Naive thymus-derived CD8-positive, alpha-beta T cell (primary cell): ENCODE data around the gene ARL2BP. TPM values are rescaled to one million over a fixed set of nuclear protein-coding genes. Genes with fewer than 3 reads are reported as not detected.
"Not testable (repeated sequence)": the region's sequence is repeated elsewhere in the genome, so short reads cannot be mapped to it uniquely, and the experiment has no call there.

Experiments used
- ATAC-seq, 2 donors: fragments of 150-1000 bp; cut with Tn5 transposase in 1 of 2; sonication (Bioruptor Pico), chemical (Tn5 transposase) in 1 of 2; 1 replicate in 1 of 2; 2 replicates in 1 of 2; pipeline ENCODE4 v1.10.0; 2021; ENCODE audit warnings: mild to moderate bottlenecking in 2 of 2, moderate library complexity in 2 of 2
- POLR2A ChIA-PET: fragments of 350-600 bp; sonication (Branson Sonifier 250); formaldehyde crosslinking; loops from one replicate; lab custom pipeline; 2021; ENCODE audit warnings: antibody characterized with exemption; lab: Charles Lee
- DNase-seq, 10 donors: peaks; one replicate each; pipeline versions ENCODE4 v3.0.0 to v3.0.0-alpha.2; 2020 to 2022
- H3K27ac Mint-ChIP-seq, 10 donors: one replicate each; pipeline ENCODE4 v1.8.0; 2020 to 2022; ENCODE audit warnings: mild to moderate bottlenecking in 10 of 10, mixed read lengths in 10 of 10, moderate library complexity in 4 of 10, inconsistent platforms in 1 of 10
- H3K27me3 Mint-ChIP-seq, 5 donors: one replicate each; pipeline ENCODE4 v1.8.0; 2021 to 2022; ENCODE audit warnings: mixed read lengths in 5 of 5
- H3K36me3 Mint-ChIP-seq, 3 donors: one replicate each; pipeline ENCODE4 v1.8.0; 2020 to 2022; ENCODE audit warnings: mixed read lengths in 3 of 3, mild to moderate bottlenecking in 2 of 3, inconsistent platforms in 1 of 3
- H3K4me1 Mint-ChIP-seq, 4 donors: one replicate each; pipeline ENCODE4 v1.8.0; 2021 to 2022; ENCODE audit warnings: mixed read lengths in 4 of 4
- H3K4me3 Mint-ChIP-seq, 10 donors: one replicate each; pipeline ENCODE4 v1.8.0; 2020 to 2022; ENCODE audit warnings: mild to moderate bottlenecking in 10 of 10, mixed read lengths in 10 of 10, moderate library complexity in 6 of 10, inconsistent platforms in 1 of 10
- H3K9me3 Mint-ChIP-seq, 9 donors: one replicate each; pipeline ENCODE4 v1.8.0; 2020 to 2022; ENCODE audit warnings: mixed read lengths in 9 of 9, mild to moderate bottlenecking in 3 of 9, inconsistent platforms in 1 of 9, moderate library complexity in 1 of 9
- polyA plus RNA-seq, 3 donors: library from polyadenylated mRNA; unstranded; fragments of 300-500 nt; fragmentation: Illumina TruSeq; gene quantifications; one replicate each; pipeline ENCODE4 v1.2.3, GENCODE V29; 2021
- total RNA-seq, 8 experiments: library from RNA in 2 of 8; stranded (reverse) in 2 of 8; gene quantifications; one replicate each; pipeline ENCODE4 v1.2.3 and lab custom pipeline; 2021 to 2026

The ARL2BP gene
- total and polyA plus RNA-seq, 5 experiments from 2014 or later, result 58.0 to 154 (median 148) TPM

- H3K27ac Mint-ChIP-seq, result peak overlapping the region; percentile 90 to 99 (median 97)
- DNase-seq, result peak in 4 of 10 donors; percentile 34 to 50 (median 46)
Measured at GRCh38 chr16:57267343-57267742, 22.3 kb downstream of the ARL2BP start.

GRCh38 chr16:57268804-57269800 lies 24.0 kb downstream of the ARL2BP start:
- Mint-ChIP-seq H3K27me3 (no peaks in the 10 kb centered on the region), H3K27ac (peak overlapping the region; percentile 90 to 99 (median 97)), H3K36me3 (no peaks in the 10 kb centered on the region), H3K9me3 (no peaks in the 10 kb centered on the region), H3K4me3 (peak overlapping the region in 5 of 10 donors; percentile 14 to 84 (median 71)), H3K4me1 (peaks cover 25 to 57% (median 50%) of the 10 kb centered on the region in 4 donors)
- POLR2A ChIA-PET, result interaction anchor here (0.5 to 5.7 kb wide), 6 partner anchors 10 to 83 kb away, joined by 3 to 55 read pairs (median 4); partner anchors contain the start of genes ARL2BP, PSME3IP1 and RSPRY1
- DNase-seq (no peak), ATAC-seq (no peak)

More at GRCh38 chr16:57267343-57267742, 22.3 kb downstream of the ARL2BP start:
- ATAC-seq, result peak; percentile 37 to 39
- H3K4me1 Mint-ChIP-seq, result peaks cover 27 to 56% (median 50%) of the 10 kb centered on the region in 4 donors
- H3K27me3 Mint-ChIP-seq, H3K36me3 Mint-ChIP-seq, H3K9me3 Mint-ChIP-seq: not testable (repeated sequence)
- H3K4me3 Mint-ChIP-seq, result peak overlapping the region; percentile 46 to 84 (median 69)
- POLR2A ChIA-PET, result interaction anchor here (0.6 to 5.7 kb wide), 8 partner anchors 13 to 271 kb away, joined by 3 to 55 read pairs (median 4); partner anchors contain the start of gene ARL2BP

GRCh38 chr16:57270221-57271062 lies 25.4 kb downstream of the ARL2BP start:
- no peaks in the 10 kb centered on the region for H3K27me3 Mint-ChIP-seq
- no peaks in the 10 kb centered on the region for H3K9me3 Mint-ChIP-seq
- DNase-seq (no peak), ATAC-seq (no peak)
- POLR2A ChIA-PET, result interaction anchor here (0.5 to 5.7 kb wide), 3 partner anchors 10 to 84 kb away, joined by 3 to 55 read pairs (median 4); partner anchors contain the start of genes PSME3IP1 and RSPRY1
- H3K27ac Mint-ChIP-seq, result peak overlapping the region in 7 of 10 donors; percentile 34 to 86 (median 73)
- H3K36me3 Mint-ChIP-seq, result no peaks in the 10 kb centered on the region
- H3K4me1 Mint-ChIP-seq, result peaks cover 20 to 50% (median 43%) of the 10 kb centered on the region in 4 donors
- H3K4me3 Mint-ChIP-seq, result peak overlapping the region in 1 of 10 donors; percentile 19

- Mint-ChIP-seq H3K27ac (no peak overlapping the region), H3K27me3 (no peaks in the 10 kb centered on the region), H3K4me1 (peaks cover 19 to 45% (median 40%) of the 10 kb centered on the region in 4 donors), H3K4me3 (no peak overlapping the region), H3K36me3 (no peaks in the 10 kb centered on the region), H3K9me3 (no peaks in the 10 kb centered on the region)
- POLR2A ChIA-PET, result interaction anchor here (5.7 kb wide), 1 partner anchor 10 kb away, joined by 55 read pairs; no protein-coding TSS in a partner anchor
- DNase-seq (no peak), ATAC-seq (no peak)
Measured at GRCh38 chr16:57271063-57271345, 25.9 kb downstream of the ARL2BP start.

- Mint-ChIP-seq H3K9me3 (no peaks in the 10 kb centered on the region), H3K27me3 (no peaks in the 10 kb centered on the region), H3K4me3 (no peak overlapping the region), H3K4me1 (peaks cover 14 to 44% (median 38%) of the 10 kb centered on the region in 4 donors), H3K36me3 (no peaks in the 10 kb centered on the region), H3K27ac (peak overlapping the region in 5 of 10 donors; percentile 40 to 81 (median 66))
- POLR2A ChIA-PET, result interaction anchor here (1.1 to 5.7 kb wide), 2 partner anchors 9 to 26 kb away, joined by 3 to 55 read pairs; no protein-coding TSS in a partner anchor
- DNase-seq (no peak), ATAC-seq (no peak)
Measured at GRCh38 chr16:57271867-57272495, 26.9 kb downstream of the ARL2BP start.

GRCh38 chr16:57273359-57273758 lies 28.3 kb downstream of the ARL2BP start:
- Mint-ChIP-seq H3K4me1 (peaks cover 11 to 43% (median 38%) of the 10 kb centered on the region in 4 donors), H3K27me3 (no peaks in the 10 kb centered on the region), H3K4me3 (no peak overlapping the region), H3K36me3 (no peaks in the 10 kb centered on the region), H3K27ac (no peak overlapping the region), H3K9me3 (no peaks in the 10 kb centered on the region)
- ATAC-seq (no peak), DNase-seq (no peak)
- POLR2A ChIA-PET, result no interaction called here

- Mint-ChIP-seq H3K27me3 (no peaks in the 10 kb centered on the region), H3K4me1 (peaks cover 9 to 42% (median 37%) of the 10 kb centered on the region in 4 donors), H3K36me3 (no peaks in the 10 kb centered on the region), H3K27ac (no peak overlapping the region), H3K9me3 (no peaks in the 10 kb centered on the region), H3K4me3 (no peak overlapping the region)
- POLR2A ChIA-PET, result no interaction called here
- no peak for ATAC-seq
- DNase-seq, result no peak
Measured at GRCh38 chr16:57273826-57274225, 28.8 kb downstream of the ARL2BP start.

GRCh38 chr16:57275946-57276345 lies 30.9 kb downstream of the ARL2BP start:
- H3K36me3 Mint-ChIP-seq, DNase-seq, ATAC-seq, H3K27me3 Mint-ChIP-seq, H3K9me3 Mint-ChIP-seq, H3K4me3 Mint-ChIP-seq, H3K27ac Mint-ChIP-seq: not testable (repeated sequence)
- POLR2A ChIA-PET, result interaction anchor here (0.7 to 2.2 kb wide), 3 partner anchors 10 to 527 kb away, joined by 3 to 6 read pairs (median 4); no protein-coding TSS in a partner anchor
- H3K4me1 Mint-ChIP-seq, result peaks cover 16 to 51% (median 44%) of the 10 kb centered on the region in 4 donors

- no peaks in the 10 kb centered on the region for H3K9me3 Mint-ChIP-seq
- H3K4me1 Mint-ChIP-seq, result peaks cover 15 to 55% (median 45%) of the 10 kb centered on the region in 4 donors
- no peaks in the 10 kb centered on the region for H3K36me3 Mint-ChIP-seq
- no peak for ATAC-seq
- no peaks in the 10 kb centered on the region for H3K27me3 Mint-ChIP-seq
- POLR2A ChIA-PET, result interaction anchor here (0.7 to 1.4 kb wide), 2 partner anchors 21 to 528 kb away, joined by 3 to 6 read pairs; no protein-coding TSS in a partner anchor
- H3K27ac Mint-ChIP-seq, result peak overlapping the region in 5 of 10 donors; percentile 22 to 61 (median 41)
- no peak for DNase-seq
- H3K4me3 Mint-ChIP-seq, result peak overlapping the region in 3 of 10 donors; percentile 6 to 56 (median 28)
Measured at GRCh38 chr16:57276596-57276995, 31.5 kb downstream of the ARL2BP start.

GRCh38 chr16:57277586-57277985 lies 32.5 kb downstream of the ARL2BP start:
- H3K4me3 Mint-ChIP-seq, result peak overlapping the region; percentile 29 to 85 (median 74)
- POLR2A ChIA-PET, result interaction anchor here (0.9 to 7.3 kb wide), 5 partner anchors 9 to 32 kb away, joined by 3 to 55 read pairs (median 4); partner anchors contain the start of gene ARL2BP
- H3K36me3 Mint-ChIP-seq, result no peaks in the 10 kb centered on the region
- H3K27me3 Mint-ChIP-seq, result peaks cover 0 to 2% (median 0%) of the 10 kb centered on the region in 5 donors
- peak; percentile 92 to 98 for ATAC-seq
- peaks cover 15 to 58% (median 44%) of the 10 kb centered on the region in 4 donors for H3K4me1 Mint-ChIP-seq
- peak overlapping the region; percentile 28 to 87 (median 66) for H3K27ac Mint-ChIP-seq
- DNase-seq, result peak in 9 of 10 donors; percentile 35 to 79 (median 60)
- no peaks in the 10 kb centered on the region for H3K9me3 Mint-ChIP-seq

- Mint-ChIP-seq H3K9me3 (no peaks in the 10 kb centered on the region), H3K27me3 (peaks cover 0 to 4% (median 0%) of the 10 kb centered on the region in 5 donors), H3K27ac (peak overlapping the region in 1 of 10 donors; percentile 44), H3K4me3 (peak overlapping the region in 1 of 10 donors; percentile 10), H3K36me3 (no peaks in the 10 kb centered on the region), H3K4me1 (peaks cover 18 to 65% (median 49%) of the 10 kb centered on the region in 4 donors)
- no peak for DNase-seq
- ATAC-seq, result no peak
- POLR2A ChIA-PET, result interaction anchor here (1.4 to 7.3 kb wide), 2 partner anchors 10 to 13 kb away, joined by 5 to 55 read pairs; no protein-coding TSS in a partner anchor
Measured at GRCh38 chr16:57278494-57278893, 33.4 kb downstream of the ARL2BP start.
